HepG2 (cell line): ENCODE measurements around the gene GFER. TPM values are rescaled to one million over a fixed set of nuclear protein-coding genes. Genes with fewer than 3 reads are reported as not detected.

Experiments
- EP300 ChIP-seq, 3 experiments: sonication (generic) in 1 of 3; formaldehyde crosslinking in 1 of 3; IDR thresholded peaks; 2 replicates each; pipeline versions ENCODE4 v1.5.1 to v1.6.1; 2011 to 2020; ENCODE audit warnings: low read depth in 2 of 3, low read length in 2 of 3, borderline replicate concordance in 1 of 3, improper control_type of control experiment in 1 of 3, mild to moderate bottlenecking in 1 of 3, missing genetic modification reagents in 1 of 3, moderate library complexity in 1 of 3
- MBD4 ChIP-seq: IDR thresholded peaks from 2 replicates; pipeline ENCODE4 v1.6.1; 2012; ENCODE audit warnings: low read length, inconsistent platforms, borderline replicate concordance
- NFRKB ChIP-seq: fragments of 450-650 bp; IDR thresholded peaks from 2 replicates; pipeline ENCODE4 v1.6.1; 2017
- NR2F2 ChIP-seq: IDR thresholded peaks from 2 replicates; pipeline ENCODE4 v1.6.1; 2012; ENCODE audit warnings: low read depth, inconsistent platforms, borderline replicate concordance
- PAWR ChIP-seq: sonication (generic); formaldehyde crosslinking; IDR thresholded peaks from 2 replicates; pipeline ENCODE4 v1.4.0; 2020; ENCODE audit warnings: missing genetic modification reagents, mild to moderate bottlenecking, borderline replicate concordance
- SNAPC5 ChIP-seq: sonication (generic); formaldehyde crosslinking; IDR thresholded peaks from 2 replicates; pipeline ENCODE4 v1.8.1; 2023; ENCODE audit warnings: mild to moderate bottlenecking, missing genetic modification reagents, borderline replicate concordance
- ZBTB2 ChIP-seq: sonication (generic); formaldehyde crosslinking; IDR thresholded peaks from 2 replicates; pipeline ENCODE4 v1.8.0; 2022; ENCODE audit warnings: low read depth, missing genetic modification reagents
- ZBTB20 ChIP-seq: sonication (generic); formaldehyde crosslinking; IDR thresholded peaks from 2 replicates; pipeline ENCODE4 v1.8.1; 2023; ENCODE audit warnings: missing genetic modification reagents, low read depth, mild to moderate bottlenecking, borderline replicate concordance
- ZBTB38 ChIP-seq: sonication (generic); formaldehyde crosslinking; IDR thresholded peaks from 2 replicates; pipeline ENCODE4 v1.5.1; 2020; ENCODE audit warnings: mild to moderate bottlenecking, missing genetic modification reagents
- ZBTB42 ChIP-seq: sonication (generic); formaldehyde crosslinking; IDR thresholded peaks from 2 replicates; pipeline ENCODE4 v1.5.0; 2020; ENCODE audit warnings: mild to moderate bottlenecking, missing genetic modification reagents
- ZNF512B ChIP-seq: sonication (generic); formaldehyde crosslinking; IDR thresholded peaks from 2 replicates; pipeline ENCODE4 v1.5.1; 2020; ENCODE audit warnings: missing genetic modification reagents, mild to moderate bottlenecking, borderline replicate concordance
- ZNF660 ChIP-seq: sonication (generic); formaldehyde crosslinking; IDR thresholded peaks from 2 replicates; pipeline ENCODE4 v1.5.1; 2020; ENCODE audit warnings: mild to moderate bottlenecking, low read depth, missing genetic modification reagents, borderline replicate concordance
- ZNF691 ChIP-seq: sonication (generic); formaldehyde crosslinking; IDR thresholded peaks from 2 replicates; pipeline ENCODE4 v1.4.0; 2020; ENCODE audit warnings: missing genetic modification reagents, low read depth, mild to moderate bottlenecking, borderline replicate concordance
- ZNF713 ChIP-seq: sonication (generic); formaldehyde crosslinking; IDR thresholded peaks from 2 replicates; pipeline ENCODE4 v1.4.0; 2020; ENCODE audit warnings: mild to moderate bottlenecking, missing genetic modification reagents
- ZUFSP ChIP-seq: sonication (generic); formaldehyde crosslinking; IDR thresholded peaks from 2 replicates; pipeline ENCODE4 v1.9.0; 2021; ENCODE audit warnings: missing genetic modification reagents, mild to moderate bottlenecking, borderline replicate concordance
- ZXDC ChIP-seq: sonication (generic); formaldehyde crosslinking; IDR thresholded peaks from 2 replicates; pipeline ENCODE4 v1.5.0; 2020; ENCODE audit warnings: mild to moderate bottlenecking, missing genetic modification reagents
- polyA plus RNA-seq, 8 experiments: library from polyadenylated mRNA; depleted of rRNA in 3 of 8; stranded (reverse) in 7 of 8; unstranded in 1 of 8; fragments of >200 nt; fragmentation: Illumina TruSeq in 4 of 8; extraction: Trizol in 4 of 8; gene quantifications; 2 replicates each; pipeline versions ENCODE4 v1.2.1 to v1.2.3, GENCODE V29; 2011 to 2016; ENCODE audit warnings: low read depth in 4 of 8, missing spikeins in 1 of 8, mixed read lengths in 1 of 8; ENCODE audit not compliant: insufficient read depth in 1 of 8
- total RNA-seq, 5 experiments: library from RNA; depleted of rRNA; stranded (reverse); fragments of >200 nt; fragmentation: Illumina TruSeq; extraction: Trizol; gene quantifications; 2 replicates each; pipeline ENCODE4 v1.2.3, GENCODE V29; 2016; ENCODE audit warnings: low read depth in 1 of 5

GFER gene
- total and polyA plus RNA-seq, 2 of the 13 experiments (the other 11 are each of a cell fraction or from before 2014, with no cell fraction given): 28.6 to 71.7 TPM

GRCh38 chr16:1940273-1941161 lies 43.5 kb upstream of the GFER start (continued):
- peak; percentile 81; the same call in 1 of the 2 replicates for TF ChIP-seq ZNF512B (CRISPR knock-in tag)
- no peak for TF ChIP-seq ZBTB42
- no peak for TF ChIP-seq SNAPC5
- peak; percentile 42; the same call in 1 of the 2 replicates for TF ChIP-seq ZBTB2 (CRISPR knock-in tag)
- TF ChIP-seq ZNF713: no peak
- TF ChIP-seq ZBTB38 (CRISPR knock-in tag): peak; percentile 74; the same call in 1 of the 2 replicates
- TF ChIP-seq EP300 (IDR thresholded peaks at IDR 0.05; ENCODE audit: low read depth in 2 of 2, low read length in 2 of 2): peak; percentile 19 to 75; a peak in 2 of 4 replicates
- TF ChIP-seq EP300 (CRISPR knock-in tag; IDR thresholded peaks at IDR 0.05; ENCODE audit: borderline replicate concordance): peak; percentile 46; the same call in 1 of the 2 replicates
- TF ChIP-seq ZBTB20: peak; percentile 85; the same call in 1 of the 2 replicates
- TF ChIP-seq ZNF660: no peak
- TF ChIP-seq ZXDC (CRISPR knock-in tag): 0 out of 2 replicates have a peak, but pooled peaks have one; percentile 42
- TF ChIP-seq ZNF691 (CRISPR knock-in tag): peak; percentile 35; the same call in 1 of the 2 replicates
- TF ChIP-seq ZUFSP (CRISPR knock-in tag): no peak
- TF ChIP-seq PAWR (CRISPR knock-in tag): no peak
- peak; percentile 68; the same call in 1 of the 2 replicates for TF ChIP-seq NR2F2
- TF ChIP-seq MBD4: no peak
- TF ChIP-seq NFRKB: no peak
